MM.1S (cell line): Measurements from ENCODE around the gene TLR5.

ENCODE experiments used
- DNase-seq: peaks from one replicate; pipeline ENCODE4 v3.0.0-alpha.2; 2015
- H2AFZ ChIP-seq: fragments of 300-600 bp; sonication (generic); 2 replicates; pipeline ENCODE4 v1.6.0; 2016; ENCODE audit warnings: antibody characterized with exemption, low read length
- H3F3A ChIP-seq: fragments of 300-600 bp; sonication (generic); 2 replicates; pipeline ENCODE4 v1.6.1; 2016; ENCODE audit warnings: mild to moderate bottlenecking, antibody characterized with exemption, low read length, moderate library complexity, mixed read lengths; ENCODE audit not compliant: insufficient read depth
- H3K27ac ChIP-seq: fragments of 300-600 bp; sonication (generic); 2 replicates; pipeline ENCODE4 v1.5.1; 2016; ENCODE audit warnings: mild to moderate bottlenecking, low read length
- H3K27me3 ChIP-seq: fragments of 300-600 bp; sonication (generic); replicated peaks from 2 replicates; pipeline ENCODE4 v1.6.0; 2016; ENCODE audit warnings: low read length; ENCODE audit not compliant: insufficient read depth
- H3K36me3 ChIP-seq: fragments of 300-600 bp; sonication (generic); replicated peaks from 2 replicates; pipeline ENCODE4 v1.6.1; 2016; ENCODE audit warnings: mild to moderate bottlenecking, low read length, mixed read lengths; ENCODE audit not compliant: insufficient read depth
- H3K4me1 ChIP-seq: fragments of 300-600 bp; sonication (generic); 2 replicates; pipeline ENCODE4 v1.6.1; 2016; ENCODE audit warnings: low read length, mixed read lengths
- H3K4me2 ChIP-seq: fragments of 300-600 bp; sonication (generic); 2 replicates; pipeline ENCODE4 v1.6.0; 2016; ENCODE audit warnings: low read depth, low read length
- H3K4me3 ChIP-seq: fragments of 300-600 bp; sonication (generic); 2 replicates; pipeline ENCODE4 v1.5.1; 2016; ENCODE audit warnings: low read length, mixed read lengths
- H3K79me2 ChIP-seq: fragments of 300-600 bp; sonication (generic); 2 replicates; pipeline ENCODE4 v1.6.1; 2016; ENCODE audit warnings: mixed run types, low read length, mixed read lengths
- H3K9ac ChIP-seq: fragments of 300-600 bp; sonication (generic); 2 replicates; pipeline ENCODE4 v1.6.1; 2016; ENCODE audit warnings: low read length, mixed read lengths
- H3K9me2 ChIP-seq: fragments of 300-600 bp; sonication (generic); replicated peaks from 2 replicates; pipeline ENCODE4 v1.6.1; 2016; ENCODE audit warnings: mild to moderate bottlenecking, low read length, mixed read lengths; ENCODE audit not compliant: insufficient read depth
- H3K9me3 ChIP-seq: fragments of 300-600 bp; sonication (generic); replicated peaks from 2 replicates; pipeline ENCODE4 v1.6.1; 2016; ENCODE audit warnings: mild to moderate bottlenecking, low read length, mixed read lengths; ENCODE audit not compliant: insufficient read depth
- H4K20me1 ChIP-seq: fragments of 300-600 bp; sonication (generic); 2 replicates; pipeline ENCODE4 v1.6.1; 2016; ENCODE audit warnings: mild to moderate bottlenecking, low read length, moderate library complexity, mixed read lengths; ENCODE audit not compliant: insufficient read depth
- EZH2 ChIP-seq: fragments of 300-600 bp; sonication (generic); optimal IDR thresholded peaks from 2 replicates; pipeline ENCODE3; 2017; ENCODE audit warnings: low read depth, mild to moderate bottlenecking, antibody characterized with exemption, low read length, mixed read lengths
- EZH2phosphoT487 ChIP-seq: fragments of 300-600 bp; sonication (generic); IDR thresholded peaks from 2 replicates; pipeline ENCODE4 v1.6.1; 2018; ENCODE audit warnings: antibody characterized with exemption, low read length
- TF ChIP-seq, protein P1 (sequence below): fragments of 300-600 bp; sonication (generic); IDR thresholded peaks from 2 replicates; pipeline ENCODE4 v1.5.1; 2016; ENCODE audit warnings: antibody characterized with exemption, low read length, mixed read lengths

The TLR5 gene

DNA sequence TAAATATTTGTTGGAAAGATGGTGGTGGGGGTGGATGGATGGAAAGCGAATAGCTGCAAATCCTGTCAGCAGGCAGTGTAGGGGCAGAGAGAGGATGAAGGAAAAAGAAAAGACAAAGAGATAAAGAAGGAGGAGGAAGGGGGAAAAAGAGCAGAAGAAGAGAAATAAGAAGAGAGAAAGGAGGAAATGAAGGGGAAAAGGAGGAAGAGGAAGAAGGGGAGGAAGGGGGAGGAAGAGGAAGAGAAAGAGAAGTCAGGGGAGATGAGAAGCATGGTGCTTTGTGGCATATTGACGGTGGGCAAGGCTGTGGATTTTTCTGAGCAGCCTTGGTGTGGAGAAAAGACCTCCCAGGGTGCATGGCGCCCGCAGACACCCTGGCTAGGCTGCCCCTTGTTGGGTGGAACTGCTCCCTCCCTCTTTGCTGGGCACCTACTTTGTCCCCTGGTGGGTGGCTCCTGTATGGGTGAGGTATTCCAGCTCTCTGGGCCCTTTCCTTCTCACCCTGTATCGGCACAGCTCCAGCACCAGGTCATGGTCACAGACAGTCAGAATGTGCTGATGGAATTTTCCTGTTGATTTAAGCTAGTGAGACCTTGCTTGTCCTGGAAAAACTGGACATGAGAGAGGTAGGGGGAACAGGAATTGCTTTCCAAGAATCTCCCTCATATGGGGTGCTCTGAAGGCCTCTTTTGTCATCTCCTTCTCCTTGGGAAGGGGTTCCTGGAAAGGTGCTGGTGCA lies 45.7 kb upstream of the TLR5 start:
- TF ChIP-seq, protein P1, sequence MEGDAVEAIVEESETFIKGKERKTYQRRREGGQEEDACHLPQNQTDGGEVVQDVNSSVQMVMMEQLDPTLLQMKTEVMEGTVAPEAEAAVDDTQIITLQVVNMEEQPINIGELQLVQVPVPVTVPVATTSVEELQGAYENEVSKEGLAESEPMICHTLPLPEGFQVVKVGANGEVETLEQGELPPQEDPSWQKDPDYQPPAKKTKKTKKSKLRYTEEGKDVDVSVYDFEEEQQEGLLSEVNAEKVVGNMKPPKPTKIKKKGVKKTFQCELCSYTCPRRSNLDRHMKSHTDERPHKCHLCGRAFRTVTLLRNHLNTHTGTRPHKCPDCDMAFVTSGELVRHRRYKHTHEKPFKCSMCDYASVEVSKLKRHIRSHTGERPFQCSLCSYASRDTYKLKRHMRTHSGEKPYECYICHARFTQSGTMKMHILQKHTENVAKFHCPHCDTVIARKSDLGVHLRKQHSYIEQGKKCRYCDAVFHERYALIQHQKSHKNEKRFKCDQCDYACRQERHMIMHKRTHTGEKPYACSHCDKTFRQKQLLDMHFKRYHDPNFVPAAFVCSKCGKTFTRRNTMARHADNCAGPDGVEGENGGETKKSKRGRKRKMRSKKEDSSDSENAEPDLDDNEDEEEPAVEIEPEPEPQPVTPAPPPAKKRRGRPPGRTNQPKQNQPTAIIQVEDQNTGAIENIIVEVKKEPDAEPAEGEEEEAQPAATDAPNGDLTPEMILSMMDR = no peak
- TF ChIP-seq EZH2 = no peak
- no peak for TF ChIP-seq EZH2phosphoT487
- Histone ChIP-seq H3K27me3 (peaks cover 21% of the 10 kb centered on the region), H3K9ac (no peak overlapping the region), H3K4me2 (no peak overlapping the region), H2AFZ (no peak overlapping the region), H3K36me3 (no peaks in the 10 kb centered on the region), H3K79me2 (no peaks in the 10 kb centered on the region), H3K9me3 (no peaks in the 10 kb centered on the region), H3K27ac (no peak overlapping the region), H3F3A (no peaks in the 10 kb centered on the region), H4K20me1 (no peaks in the 10 kb centered on the region), H3K4me3 (no peak overlapping the region), H3K4me1 (peaks cover 6% of the 10 kb centered on the region; the same call in 1 of the 2 replicates), H3K9me2 (no peaks in the 10 kb centered on the region)
- no peak for DNase-seq

DNA sequence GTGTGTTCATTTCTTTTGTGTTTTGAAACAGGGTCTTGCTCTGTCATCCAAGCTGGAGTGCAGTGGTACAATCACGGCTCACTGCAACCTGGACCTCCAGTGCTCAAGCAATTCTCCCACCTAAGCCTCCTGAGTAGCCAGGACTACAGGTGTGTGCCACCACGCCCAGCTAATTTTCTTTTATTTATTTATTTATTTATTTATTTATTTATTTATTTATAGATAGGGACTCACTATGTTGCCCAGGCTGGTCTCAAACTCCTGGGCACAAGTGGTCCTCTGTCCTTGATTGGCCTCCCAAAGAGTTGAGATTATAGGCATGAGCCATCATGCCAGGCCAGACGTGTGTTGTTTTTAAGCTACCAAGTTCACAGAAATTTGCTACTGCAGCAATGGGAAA lies 43.8 kb upstream of the TLR5 start:
- Histone ChIP-seq H3K9me2 (no peaks in the 10 kb centered on the region), H3K36me3 (no peaks in the 10 kb centered on the region), H4K20me1 (no peaks in the 10 kb centered on the region), H3K79me2 (no peaks in the 10 kb centered on the region), H2AFZ (no peak overlapping the region), H3K27me3 (peaks cover 21% of the 10 kb centered on the region), H3K27ac (no peak overlapping the region), H3K4me3 (no peak overlapping the region), H3F3A (no peaks in the 10 kb centered on the region), H3K4me2 (no peak overlapping the region), H3K4me1 (peaks cover 6% of the 10 kb centered on the region; the same call in 1 of the 2 replicates), H3K9me3 (no peaks in the 10 kb centered on the region), H3K9ac (no peak overlapping the region)
- DNase-seq = no peak
- TF ChIP-seq, protein P1 = no peak
- TF ChIP-seq EZH2 (no peak), EZH2phosphoT487 (no peak)

DNA sequence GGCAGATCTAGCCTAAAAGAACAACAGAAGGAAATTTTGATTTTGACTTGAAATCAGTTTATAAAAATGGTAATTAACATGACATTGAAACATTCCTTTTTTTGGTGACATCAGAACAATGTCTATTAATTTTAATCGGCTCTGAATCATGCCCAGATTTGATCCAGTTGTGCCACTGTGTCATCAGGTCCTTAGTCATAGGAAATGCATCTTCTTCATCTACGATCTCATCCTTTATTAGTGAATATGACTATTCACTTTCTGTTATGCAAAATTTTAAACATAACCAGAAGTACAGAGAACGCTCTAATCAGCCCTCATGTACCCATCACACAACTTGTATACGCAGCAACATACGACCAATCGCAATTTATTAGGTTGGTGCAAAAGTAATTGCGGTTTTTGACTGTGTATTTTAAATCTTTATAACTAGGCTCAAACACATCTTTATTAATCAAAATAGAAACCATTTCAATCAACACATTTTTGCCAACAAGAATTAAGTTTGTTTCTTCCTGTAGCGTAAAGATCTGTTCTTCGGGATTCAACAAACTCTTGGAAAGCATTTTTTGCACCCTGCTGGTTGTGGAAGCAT lies 40.3 kb upstream of the TLR5 start:
- Histone ChIP-seq H3K79me2 (no peaks in the 10 kb centered on the region), H3K4me1 (no peaks in the 10 kb centered on the region), H2AFZ (no peak overlapping the region), H3K4me3 (no peak overlapping the region), H4K20me1 (no peaks in the 10 kb centered on the region), H3K27ac (no peak overlapping the region), H3K9me2 (no peaks in the 10 kb centered on the region), H3K9me3 (no peaks in the 10 kb centered on the region), H3K9ac (no peak overlapping the region), H3F3A (no peaks in the 10 kb centered on the region), H3K4me2 (no peak overlapping the region), H3K36me3 (no peaks in the 10 kb centered on the region), H3K27me3 (peaks cover 7% of the 10 kb centered on the region)
- TF ChIP-seq EZH2 = no peak
- DNase-seq = no peak

DNA sequence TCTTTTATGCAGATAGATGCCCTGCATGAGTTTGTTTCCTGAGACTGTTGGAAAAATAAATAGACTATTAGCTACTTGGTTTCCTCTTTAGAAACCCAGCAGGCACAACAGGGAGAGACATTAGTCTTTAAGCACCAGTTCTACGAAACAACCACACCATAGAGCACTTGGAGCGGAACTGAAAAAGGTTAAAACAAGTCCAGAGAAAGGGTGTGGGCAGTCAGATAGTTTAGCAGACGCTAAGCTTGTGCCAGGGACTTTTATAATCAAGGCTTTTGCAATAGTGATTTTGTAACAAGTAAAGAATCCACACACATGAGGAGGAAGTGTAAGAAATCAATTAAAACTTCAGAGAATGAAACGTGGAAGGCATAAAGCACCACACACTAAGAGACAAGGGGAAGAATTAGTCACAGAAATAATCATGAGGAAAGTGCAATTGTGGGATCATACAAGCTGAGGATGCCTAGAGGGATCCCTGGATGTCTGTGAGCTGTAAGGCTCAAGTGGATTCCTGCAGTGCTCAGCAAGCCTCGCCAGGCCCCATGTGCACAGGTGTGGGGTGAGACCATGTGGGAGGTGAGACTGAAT lies 37.8 kb upstream of the TLR5 start:
- Histone ChIP-seq H3K4me2 (no peak overlapping the region), H3K36me3 (no peaks in the 10 kb centered on the region), H3K9me3 (no peaks in the 10 kb centered on the region), H3K9ac (no peak overlapping the region), H3K79me2 (no peaks in the 10 kb centered on the region), H3K27ac (no peak overlapping the region), H3K4me1 (no peaks in the 10 kb centered on the region), H3K27me3 (no peaks in the 10 kb centered on the region), H4K20me1 (no peaks in the 10 kb centered on the region), H3F3A (no peaks in the 10 kb centered on the region), H3K9me2 (no peaks in the 10 kb centered on the region), H2AFZ (no peak overlapping the region), H3K4me3 (no peak overlapping the region)
- no peak for DNase-seq
- TF ChIP-seq EZH2 (no peak), EZH2phosphoT487 (no peak)
- TF ChIP-seq, protein P1 = no peak
